Activated CD4-positive, alpha-beta T cell treated with anti-CD3 and anti-CD28 coated beads, Interleukin-2, amount 50 U/mL, for 16 hours (primary cell): Measurements from ENCODE around the gene ANKMY2.
"Not testable (repeated sequence)": the region's sequence is repeated elsewhere in the genome, so short reads cannot be mapped to it uniquely, and the experiment has no call there.

Source experiments
- DNase-seq: peaks from one replicate; pipeline ENCODE4 v3.0.0-alpha.2; 2020

Gene ANKMY2

GRCh38 chr7:16645593-16646471 lies at the start of gene ANKMY2, which contains the start of gene BZW2:
TSS of gene ANKMY2 (minus strand) at chr7:16645754. CDS start at chr7:16645573, 181 bp downstream.
TSS of gene BZW2 (plus strand) at chr7:16646181. CDS start at chr7:16665444, 19,263 bp downstream.
- peak; percentile 95 for DNase-seq

DNA sequence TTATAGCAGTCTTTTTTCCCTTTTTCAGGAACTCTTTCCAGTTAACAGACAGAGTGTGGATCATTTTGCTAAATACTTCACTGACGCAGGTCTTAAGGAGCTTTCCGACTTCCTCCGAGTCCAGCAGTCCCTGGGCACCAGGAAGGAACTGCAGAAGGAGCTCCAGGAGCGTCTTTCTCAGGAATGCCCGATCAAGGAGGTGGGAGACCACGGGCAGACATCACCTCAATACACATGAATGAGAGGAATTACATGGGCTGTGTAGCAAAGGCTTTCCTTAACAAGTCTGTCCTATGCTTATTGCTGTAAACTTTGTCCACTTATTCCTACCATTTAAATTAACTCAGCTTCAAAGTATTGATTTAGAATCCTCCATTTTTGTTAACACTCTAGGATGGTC lies 49.3 kb upstream of the ANKMY2 start:
- no peak for DNase-seq

DNA sequence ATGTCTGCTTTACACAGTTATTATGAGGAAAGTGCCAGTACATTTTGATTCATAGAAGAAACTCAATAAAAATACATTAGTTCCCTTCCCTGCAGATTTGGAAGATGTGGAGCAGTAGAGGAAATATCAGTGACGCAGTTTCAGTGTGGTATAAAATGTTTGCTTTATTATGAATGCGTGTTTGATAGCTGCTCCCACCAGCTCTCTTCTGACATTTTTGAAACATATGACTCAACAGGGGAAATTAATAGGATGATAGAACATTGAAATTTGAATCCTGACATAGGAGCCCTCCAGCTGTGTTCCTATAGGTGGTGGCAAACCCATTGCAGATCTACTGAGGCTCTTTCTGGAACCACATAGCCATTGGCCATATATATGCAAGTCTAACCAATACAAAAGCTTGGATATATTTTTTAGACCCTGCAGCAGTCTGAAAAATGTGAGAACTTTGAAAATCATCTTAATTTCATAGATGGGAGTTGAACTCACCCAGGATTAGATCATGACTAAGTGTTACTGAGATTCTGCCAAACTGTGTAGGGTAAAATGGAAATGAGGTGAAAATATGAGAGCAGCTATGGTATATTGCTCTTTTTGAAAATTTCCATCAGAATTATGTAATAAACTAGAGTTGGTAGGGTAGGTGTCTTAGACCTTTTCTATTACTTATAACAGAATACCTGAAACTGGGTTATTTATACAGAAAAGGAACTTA lies 48.2 kb upstream of the ANKMY2 start:
- DNase-seq, result no peak

DNA sequence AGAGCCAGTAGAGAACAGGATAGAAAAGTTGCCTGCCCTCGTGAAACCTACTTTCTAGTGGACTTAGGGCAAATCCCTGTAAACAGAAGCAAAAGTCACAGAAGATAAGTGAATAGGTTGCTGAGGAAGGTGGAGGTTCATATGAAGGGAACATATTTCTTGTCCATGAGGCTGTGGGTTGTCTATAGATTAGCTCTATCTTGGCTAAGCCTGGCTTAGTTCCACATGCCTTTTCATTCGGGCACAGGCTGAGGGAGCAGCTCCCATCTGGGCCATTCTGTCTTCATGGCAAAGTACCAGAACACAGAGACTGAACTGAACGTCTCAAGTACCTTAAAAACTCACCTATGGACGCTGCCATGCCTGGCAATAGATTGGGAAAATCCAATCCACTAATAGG lies 45.7 kb upstream of the ANKMY2 start:
- no peak for DNase-seq

DNA sequence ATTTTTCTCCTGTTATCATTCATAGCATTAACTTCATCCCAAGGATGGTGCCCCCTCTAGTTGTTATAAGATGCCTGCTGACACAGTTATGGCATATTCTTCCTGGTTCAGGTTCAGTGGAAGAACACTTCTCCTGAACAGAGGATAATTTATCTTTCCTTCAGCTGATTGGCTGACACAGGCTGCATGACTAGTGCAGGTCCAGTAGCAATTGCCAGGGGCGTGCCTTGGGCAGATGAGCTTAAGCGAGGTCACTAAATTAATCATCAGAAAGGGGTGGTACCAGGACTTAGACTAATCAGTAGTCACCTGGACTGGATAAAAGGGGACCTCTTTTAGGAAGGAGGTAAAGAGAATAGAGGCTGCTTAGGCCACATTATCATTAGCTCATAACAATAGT lies 42.7 kb upstream of the ANKMY2 start:
- DNase-seq, result no peak

GRCh38 chr7:16685535-16685934 lies 40.0 kb upstream of the ANKMY2 start:
- no peak for DNase-seq

DNA sequence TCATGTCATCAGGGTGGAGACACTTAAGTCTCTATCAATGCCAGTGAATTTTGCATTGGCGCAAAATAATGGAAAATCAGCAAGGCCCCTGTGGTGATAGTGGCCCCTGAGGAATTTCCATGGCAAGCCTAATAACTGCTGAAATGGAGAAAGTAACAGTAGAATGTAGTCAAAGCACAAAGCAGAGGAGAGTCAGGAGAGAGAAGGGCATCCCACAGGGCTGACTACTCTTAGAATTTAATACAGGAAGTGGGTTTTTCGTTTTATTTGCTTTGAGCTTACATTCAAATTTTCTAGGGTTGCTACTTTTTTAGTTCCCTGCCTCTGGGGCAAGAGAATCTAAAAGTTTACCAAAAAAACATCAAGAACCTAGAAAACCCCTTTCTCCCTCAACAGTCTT lies 39.4 kb upstream of the ANKMY2 start:
- DNase-seq, result no peak

GRCh38 chr7:16678645-16679566 lies 33.4 kb upstream of the ANKMY2 start:
- not testable (repeated sequence) for DNase-seq

DNA sequence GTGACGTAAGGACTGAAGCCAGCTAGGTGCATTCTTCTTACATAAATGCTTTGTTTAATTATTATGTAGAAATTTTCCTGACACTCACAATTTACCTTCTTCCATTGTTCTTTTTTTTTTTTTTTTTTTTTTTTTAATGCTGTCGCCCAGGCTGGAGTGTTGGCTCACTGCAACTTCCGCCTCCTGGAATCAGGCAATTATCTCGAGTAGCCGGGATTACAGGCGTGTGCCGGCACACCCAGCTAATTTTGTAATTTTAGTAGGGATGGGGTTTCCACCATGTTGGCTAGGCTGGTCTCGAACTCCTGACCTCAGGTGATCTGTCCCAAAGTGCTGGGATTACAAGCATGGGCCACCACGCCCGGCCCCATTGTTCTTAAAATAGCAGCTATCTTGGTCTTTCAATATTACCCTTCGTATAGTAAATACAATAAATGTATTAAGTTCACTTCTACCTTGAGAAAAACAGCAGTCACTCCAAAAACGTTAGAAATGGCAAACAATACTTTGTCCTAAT lies 32.5 kb upstream of the ANKMY2 start:
- DNase-seq, result no peak

- no peak for DNase-seq
These were observed 29.7 kb upstream of the ANKMY2 start for GRCh38 chr7:16675277-16675676.

DNA sequence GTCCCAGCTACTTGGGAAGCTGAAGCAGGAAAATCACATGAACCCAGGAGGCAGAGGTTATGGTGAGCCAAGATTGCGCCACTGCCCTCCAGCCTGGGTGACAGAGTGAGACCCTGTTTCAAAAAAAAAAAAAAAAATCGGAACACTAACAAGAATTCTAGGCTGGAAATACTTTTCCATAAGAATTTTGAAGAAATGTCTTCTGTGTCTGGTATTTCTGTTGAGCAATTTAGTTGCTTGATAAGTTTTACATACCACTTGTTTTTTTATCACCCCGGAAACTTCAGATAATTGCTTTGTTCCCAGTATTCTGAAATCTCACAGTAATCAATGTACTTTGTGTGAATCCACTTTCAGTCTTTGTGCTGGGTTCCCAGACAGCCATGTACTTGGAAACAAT lies 26.3 kb upstream of the ANKMY2 start:
- DNase-seq, result no peak

- no peak for DNase-seq
These were observed 25.3 kb upstream of the ANKMY2 start for GRCh38 chr7:16670731-16671344.

DNA sequence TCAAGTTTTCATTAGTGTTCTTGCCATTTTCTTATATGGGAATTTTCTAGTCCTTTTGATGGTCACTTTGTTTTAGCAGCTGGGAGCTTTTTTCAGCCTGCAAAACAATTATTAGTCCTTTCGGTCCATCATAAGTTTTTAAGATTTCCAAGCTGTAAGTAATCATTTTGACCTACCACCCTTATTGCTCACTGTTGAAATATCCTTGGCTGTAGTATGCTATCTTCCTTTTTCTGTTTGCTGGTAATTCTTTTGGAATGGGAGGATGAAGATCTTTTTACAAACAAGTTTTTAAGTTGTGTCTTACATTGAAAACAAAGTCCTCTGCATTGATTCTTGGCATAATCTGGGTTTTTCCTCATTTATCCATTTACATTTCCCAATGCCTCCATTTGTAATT lies 24.5 kb upstream of the ANKMY2 start:
- DNase-seq, result no peak

GRCh38 chr7:16669581-16669980 lies 24.0 kb upstream of the ANKMY2 start:
- no peak for DNase-seq

GRCh38 chr7:16668978-16669377 lies 23.4 kb upstream of the ANKMY2 start:
- no peak for DNase-seq

- no peak for DNase-seq
These were observed 22.7 kb upstream of the ANKMY2 start for GRCh38 chr7:16668049-16668858.

DNA sequence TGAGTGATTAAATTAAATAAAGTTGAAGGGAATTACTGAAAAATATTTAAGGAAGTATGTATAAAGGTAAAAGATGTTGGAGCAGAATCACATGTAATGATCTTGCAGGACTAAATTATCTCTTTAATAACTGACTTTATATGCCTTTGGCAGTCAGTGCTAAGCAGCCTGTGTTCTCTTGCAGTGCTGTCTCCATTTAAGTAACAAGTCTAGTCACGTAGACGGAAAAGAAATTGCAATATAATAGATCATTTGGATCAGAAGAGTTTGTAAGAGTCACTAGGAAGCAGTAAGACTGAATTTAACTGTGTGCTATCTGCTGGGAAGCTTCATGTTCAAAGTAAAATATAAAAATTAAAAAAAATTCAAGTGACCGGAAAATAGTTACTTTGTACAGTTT lies 21.8 kb upstream of the ANKMY2 start:
- no peak for DNase-seq

- no peak for DNase-seq
These were observed 16.4 kb upstream of the ANKMY2 start for GRCh38 chr7:16661924-16662323.

DNA sequence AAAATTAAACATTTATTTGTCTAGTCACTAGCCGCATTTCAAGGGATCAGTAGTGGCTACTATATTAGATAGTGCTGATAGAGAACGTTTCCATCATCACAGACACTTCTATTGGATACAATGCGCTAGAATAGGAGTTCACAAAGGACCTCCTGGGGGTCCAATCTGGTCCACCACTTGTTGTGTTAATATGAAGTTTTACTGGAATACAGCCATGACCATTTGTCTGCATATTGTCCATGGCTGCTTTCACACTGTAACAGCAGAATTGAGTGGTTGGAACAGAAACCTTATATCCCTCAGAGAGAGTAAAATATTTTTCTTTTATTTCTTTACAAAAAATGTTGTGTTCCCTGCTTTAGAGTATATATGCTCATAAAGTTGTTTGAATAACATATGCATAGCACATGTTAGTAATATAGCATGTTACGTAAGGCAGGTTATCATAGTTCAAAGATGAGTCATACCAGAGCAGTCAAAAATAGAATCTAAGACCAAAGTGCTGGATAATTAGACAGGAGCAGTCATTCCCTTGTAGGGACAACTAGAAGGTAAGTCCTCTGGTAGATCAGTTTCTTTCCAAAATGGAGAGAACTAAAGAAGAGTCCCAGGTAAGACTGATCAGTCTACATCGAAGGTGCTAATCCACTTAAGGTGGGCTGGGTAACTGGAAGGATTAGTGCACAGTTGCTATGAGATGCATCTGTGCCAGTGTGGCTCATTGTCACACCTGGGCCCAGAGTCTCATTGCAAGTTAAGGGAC lies 15.3 kb upstream of the ANKMY2 start:
- peak; percentile 46 for DNase-seq

GRCh38 chr7:16659854-16660497 lies 14.4 kb upstream of the ANKMY2 start:
- DNase-seq, result not testable (repeated sequence)
